HL-60/S4 treated with retinoic acid at 250 ng/mL for 4 days and 3 days (cell line): ENCODE measurements around the gene CPXM1.

Experiments
- in situ Hi-C: fragments of 300-500 bp; cut with MboI; formaldehyde crosslinking; loops from 2 replicates; pipeline ENCODE4 v1.7.0; 2022; ENCODE audit warnings: low sequenced_read_pairs

The CPXM1 gene

GRCh38 chr20:2750491-2751251 lies 49.8 kb downstream of the CPXM1 start:
- in situ Hi-C loops = no loop called here

- in situ Hi-C loops = loop anchor here (10.0 kb wide), 1 partner anchor 65 kb away; no protein-coding TSS in a partner anchor
Measured at GRCh38 chr20:2749951-2750490, 50.4 kb downstream of the CPXM1 start.

- in situ Hi-C loops = loop anchor here (10.0 kb wide), 1 partner anchor 65 kb away; no protein-coding TSS in a partner anchor
Measured at GRCh38 chr20:2749343-2749950, 51.0 kb downstream of the CPXM1 start.

- in situ Hi-C loops = loop anchor here (10.0 kb wide), 1 partner anchor 64 kb away; no protein-coding TSS in a partner anchor
Measured at GRCh38 chr20:2748551-2749342, 51.7 kb downstream of the CPXM1 start.

- in situ Hi-C loops = loop anchor here (10.0 kb wide), 1 partner anchor 63 kb away; no protein-coding TSS in a partner anchor
Measured at GRCh38 chr20:2747676-2748235, 52.7 kb downstream of the CPXM1 start.

GRCh38 chr20:2746636-2747265 lies 53.7 kb downstream of the CPXM1 start:
- in situ Hi-C loops = loop anchor here (10.0 kb wide), 1 partner anchor 62 kb away; no protein-coding TSS in a partner anchor

GRCh38 chr20:2745936-2746635 lies 54.3 kb downstream of the CPXM1 start:
- in situ Hi-C loops = loop anchor here (10.0 kb wide), 1 partner anchor 61 kb away; no protein-coding TSS in a partner anchor

- in situ Hi-C loops = loop anchor here (10.0 kb wide), 1 partner anchor 60 kb away; no protein-coding TSS in a partner anchor
Measured at GRCh38 chr20:2745060-2745910, 55.1 kb downstream of the CPXM1 start.
